Neural crest cell (in vitro differentiated cells): ENCODE results near the gene FAM180B. TPM values are rescaled to one million over a fixed set of nuclear protein-coding genes. Genes with fewer than 3 reads are reported as not detected.

Experiments
- DNase-seq: peaks from one replicate; pipeline ENCODE4 v3.0.0; 2021; ENCODE audit warnings: low read depth, mixed read lengths, low spot score
- H3K27ac Mint-ChIP-seq: one replicate; pipeline ENCODE4 v1.8.0; 2021; ENCODE audit warnings: mild to moderate bottlenecking, mixed read lengths; ENCODE audit not compliant: unreplicated experiment
- H3K27me3 Mint-ChIP-seq: 2 replicates; pipeline ENCODE4 v1.8.0; 2021; ENCODE audit warnings: low read depth, mild to moderate bottlenecking, mixed read lengths
- H3K36me3 Mint-ChIP-seq: 2 replicates; pipeline ENCODE4 v1.8.0; 2021; ENCODE audit warnings: low read depth, mild to moderate bottlenecking, mixed read lengths
- H3K4me1 Mint-ChIP-seq: 2 replicates; pipeline ENCODE4 v1.8.0; 2021; ENCODE audit warnings: mixed read lengths
- H3K4me3 Mint-ChIP-seq: one replicate; pipeline ENCODE4 v1.8.0; 2021; ENCODE audit warnings: mild to moderate bottlenecking, mixed read lengths
- H3K9me3 Mint-ChIP-seq: 2 replicates; pipeline ENCODE4 v1.8.0; 2021; ENCODE audit warnings: mixed read lengths
- long read RNA-seq: library from polyadenylated mRNA; unstranded; transcript quantifications from one replicate; pipeline ENCODE4 v2.0.0, GENCODE V29; 2020
- total RNA-seq: library from RNA; stranded (reverse); gene quantifications from 2 replicates; pipeline ENCODE4 v1.2.1, GENCODE V29; 2021
- TF ChIP-seq, protein P1 (sequence below): fragments of 200-600 bp; sonication (generic); conservative IDR thresholded peaks from 2 replicates; pipeline ENCODE4 v1.5.0; 2021; ENCODE audit warnings: antibody characterized with exemption, mild to moderate bottlenecking

FAM180B gene
- 0.35 and 0.50 TPM in 2 replicates for total RNA-seq
- long read RNA-seq: 0 reads

DNA sequence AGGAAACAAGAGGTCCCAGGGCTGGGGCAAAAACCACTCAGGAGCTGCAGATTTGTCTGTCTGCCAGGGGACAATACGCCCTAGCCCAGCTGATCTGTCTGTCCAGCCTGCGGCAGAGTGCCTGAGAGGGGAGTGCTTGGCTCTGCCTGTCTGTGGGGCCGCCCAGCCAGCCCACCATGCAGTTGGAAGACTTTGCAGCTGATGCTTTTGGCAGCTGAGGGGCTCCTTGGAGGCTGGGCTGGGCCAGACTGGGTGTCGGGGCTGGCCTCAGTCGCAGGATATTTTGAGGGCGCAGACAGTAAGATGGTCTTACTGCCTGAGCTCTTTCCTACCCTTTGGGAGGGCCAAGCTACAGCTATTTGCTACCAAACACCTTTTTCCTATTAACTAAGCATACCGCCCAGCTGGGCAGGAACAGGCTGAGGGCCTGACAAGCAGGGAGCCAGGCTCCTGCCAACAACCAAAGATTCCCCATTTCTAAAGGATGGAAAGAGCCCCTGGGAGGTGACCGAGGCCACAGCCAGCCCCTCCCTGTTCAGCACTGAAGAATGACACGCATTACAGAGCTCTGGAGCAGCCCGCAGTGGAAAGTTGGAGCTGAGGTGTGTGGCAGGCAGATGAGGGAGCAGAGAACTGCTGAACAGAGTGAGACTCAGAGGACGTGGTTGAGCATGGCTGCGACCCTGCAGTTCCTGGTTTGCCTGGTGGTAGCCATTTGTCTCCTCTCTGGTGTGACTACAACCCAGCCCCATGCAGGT, at the start of gene FAM180B:
TSS of gene FAM180B (plus strand) at position 581 of the 758 bp plus-strand sequence. CDS start at position 672, 91 bp downstream.
- Mint-ChIP-seq H3K27me3 (no peaks in the 10 kb centered on the region), H3K4me1 (peaks cover 14% of the 10 kb centered on the region), H3K27ac (peak within 1 kb of the TSS; percentile 84), H3K4me3 (peak within 1 kb of the TSS; percentile 62), H3K9me3 (no peaks in the 10 kb centered on the region), H3K36me3 (peaks cover 10% of the 10 kb centered on the region)
- DNase-seq: no peak
- TF ChIP-seq, protein P1, sequence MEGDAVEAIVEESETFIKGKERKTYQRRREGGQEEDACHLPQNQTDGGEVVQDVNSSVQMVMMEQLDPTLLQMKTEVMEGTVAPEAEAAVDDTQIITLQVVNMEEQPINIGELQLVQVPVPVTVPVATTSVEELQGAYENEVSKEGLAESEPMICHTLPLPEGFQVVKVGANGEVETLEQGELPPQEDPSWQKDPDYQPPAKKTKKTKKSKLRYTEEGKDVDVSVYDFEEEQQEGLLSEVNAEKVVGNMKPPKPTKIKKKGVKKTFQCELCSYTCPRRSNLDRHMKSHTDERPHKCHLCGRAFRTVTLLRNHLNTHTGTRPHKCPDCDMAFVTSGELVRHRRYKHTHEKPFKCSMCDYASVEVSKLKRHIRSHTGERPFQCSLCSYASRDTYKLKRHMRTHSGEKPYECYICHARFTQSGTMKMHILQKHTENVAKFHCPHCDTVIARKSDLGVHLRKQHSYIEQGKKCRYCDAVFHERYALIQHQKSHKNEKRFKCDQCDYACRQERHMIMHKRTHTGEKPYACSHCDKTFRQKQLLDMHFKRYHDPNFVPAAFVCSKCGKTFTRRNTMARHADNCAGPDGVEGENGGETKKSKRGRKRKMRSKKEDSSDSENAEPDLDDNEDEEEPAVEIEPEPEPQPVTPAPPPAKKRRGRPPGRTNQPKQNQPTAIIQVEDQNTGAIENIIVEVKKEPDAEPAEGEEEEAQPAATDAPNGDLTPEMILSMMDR: no peak

- H3K27ac Mint-ChIP-seq: no peak overlapping the region
- H3K36me3 Mint-ChIP-seq: no peaks in the 10 kb centered on the region
- no peak overlapping the region for H3K4me3 Mint-ChIP-seq
- H3K27me3 Mint-ChIP-seq: no peaks in the 10 kb centered on the region
- DNase-seq: no peak
- no peaks in the 10 kb centered on the region for H3K9me3 Mint-ChIP-seq
- TF ChIP-seq, protein P1: no peak
- H3K4me1 Mint-ChIP-seq: peaks cover 48% of the 10 kb centered on the region
Measured at GRCh38 chr11:47536915-47537314, 49.6 kb upstream of the FAM180B start.

DNA sequence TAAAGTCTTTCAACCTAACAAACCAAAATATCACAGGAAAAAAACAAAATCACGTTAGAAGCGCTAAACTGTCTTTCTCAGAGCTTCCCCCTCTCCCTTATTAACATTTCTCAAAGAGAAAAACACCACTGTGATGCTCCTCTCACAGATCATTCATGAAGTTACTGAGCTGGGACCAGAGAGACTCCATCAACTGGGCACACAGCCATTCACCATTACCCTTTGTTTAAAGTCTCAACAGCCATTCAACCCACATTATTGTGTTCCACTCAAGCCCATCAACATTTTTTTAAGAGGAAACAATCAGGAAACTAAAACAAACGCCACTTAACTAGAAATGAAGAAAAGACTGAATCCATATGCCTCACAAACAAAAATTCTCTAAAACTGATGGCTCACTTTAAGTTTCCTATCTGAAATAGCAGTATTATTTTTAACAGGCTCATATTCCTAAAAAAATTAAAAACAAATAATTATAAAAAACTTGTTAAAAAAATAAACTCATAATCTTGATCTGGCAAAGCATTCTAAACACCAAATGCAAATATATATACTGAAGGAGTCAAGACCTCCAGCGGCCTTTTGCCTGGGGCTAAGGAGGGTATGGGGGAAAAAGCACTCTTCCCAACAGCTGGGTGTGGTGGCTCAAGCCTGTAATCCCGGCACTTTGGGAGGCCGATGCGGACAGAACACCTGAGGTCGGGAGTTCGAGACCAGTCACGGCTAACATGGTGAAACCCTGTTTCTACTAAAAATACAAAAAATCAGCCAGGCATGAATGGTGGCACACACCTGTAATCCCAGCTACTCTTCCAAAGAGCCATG, 47.5 kb upstream of the FAM180B start:
- Mint-ChIP-seq H3K9me3 (no peaks in the 10 kb centered on the region), H3K27ac (no peak overlapping the region), H3K36me3 (no peaks in the 10 kb centered on the region), H3K27me3 (no peaks in the 10 kb centered on the region), H3K4me3 (no peak overlapping the region), H3K4me1 (peaks cover 37% of the 10 kb centered on the region)
- TF ChIP-seq, protein P1: no peak
- DNase-seq: no peak

GRCh38 chr11:47539681-47540039, 46.8 kb upstream of the FAM180B start:
- DNase-seq: no peak
- no peak overlapping the region for H3K4me3 Mint-ChIP-seq
- H3K27ac Mint-ChIP-seq: no peak overlapping the region
- peaks cover 40% of the 10 kb centered on the region for H3K4me1 Mint-ChIP-seq
- no peaks in the 10 kb centered on the region for H3K9me3 Mint-ChIP-seq
- H3K27me3 Mint-ChIP-seq: no peaks in the 10 kb centered on the region
- TF ChIP-seq, protein P1: peak; percentile 31
- no peaks in the 10 kb centered on the region for H3K36me3 Mint-ChIP-seq

DNA sequence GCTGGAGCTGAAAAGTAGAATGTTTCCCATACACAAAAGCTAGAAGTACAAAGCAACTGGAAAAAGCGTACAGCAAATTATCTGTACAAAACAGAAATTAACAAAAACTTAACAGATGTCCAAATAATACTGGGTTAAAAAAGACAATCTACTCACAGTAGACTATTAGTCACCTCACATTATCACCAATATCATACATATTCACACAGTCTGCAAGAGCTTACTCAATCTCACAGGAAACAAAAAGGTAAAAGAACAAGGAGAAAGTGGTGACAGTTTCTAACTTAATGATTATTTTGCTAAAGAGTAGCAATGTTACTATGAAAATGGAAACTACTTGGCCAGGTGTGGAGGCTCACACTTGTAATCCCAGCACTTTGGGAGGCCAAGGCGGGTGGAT, 45.4 kb upstream of the FAM180B start:
- no peaks in the 10 kb centered on the region for H3K36me3 Mint-ChIP-seq
- DNase-seq: no peak
- TF ChIP-seq, protein P1: no peak
- no peak overlapping the region for H3K4me3 Mint-ChIP-seq
- H3K4me1 Mint-ChIP-seq: peaks cover 35% of the 10 kb centered on the region
- no peaks in the 10 kb centered on the region for H3K27me3 Mint-ChIP-seq
- no peaks in the 10 kb centered on the region for H3K9me3 Mint-ChIP-seq
- no peak overlapping the region for H3K27ac Mint-ChIP-seq
